Measurements from ENCODE around the gene CACNB4. TPM values are rescaled to one million over a fixed set of nuclear protein-coding genes. Genes with fewer than 3 reads are reported as not detected.

The CACNB4 gene
- total RNA-seq, 1 experiment from 2014 or later, result 2.0 TPM

DNA sequence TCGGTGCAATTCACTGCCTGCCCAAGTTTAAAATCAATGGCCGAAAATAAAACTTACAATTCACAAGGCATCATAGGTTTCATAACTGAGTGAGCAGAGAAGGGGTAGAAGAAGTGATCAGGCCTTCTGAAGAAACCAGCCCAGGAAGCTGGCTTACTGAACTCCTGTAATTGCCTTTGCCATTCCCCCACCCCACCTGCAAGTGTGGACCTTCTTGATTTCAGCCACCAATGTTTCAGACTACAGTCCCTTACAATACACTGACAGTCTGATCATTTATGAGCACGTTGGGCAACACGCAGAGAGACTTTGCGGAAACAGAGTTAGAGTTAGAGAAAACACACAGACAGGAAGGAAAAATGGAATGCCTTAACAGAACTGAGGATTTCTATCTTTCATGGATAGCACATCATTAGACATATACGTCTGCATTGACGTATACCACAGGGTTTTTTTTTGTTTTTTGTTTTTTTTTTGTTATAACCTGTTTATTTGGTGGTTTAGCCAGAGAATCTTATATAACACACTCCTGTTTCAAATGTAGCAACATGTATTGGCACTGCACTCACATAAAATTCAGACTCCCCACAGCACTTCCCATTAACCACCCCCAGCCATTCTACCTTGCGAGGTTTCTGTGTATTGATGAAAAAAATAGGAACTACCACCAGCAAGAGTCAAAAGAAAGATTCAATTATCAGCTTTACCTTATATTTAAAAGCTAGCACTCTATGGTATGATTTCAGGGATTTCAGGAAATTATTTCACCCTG is 126.4 kb downstream of the CACNB4 start:
- no peaks in the 10 kb centered on the region for H4K20me1 ChIP-seq (ENCODE audit: insufficient read depth)
- POLR2A ChIA-PET, result no interaction called here
- H3K27ac ChIP-seq (ENCODE audit: low read depth, low read length), result no peak overlapping the region
- H3K4me1 ChIP-seq (ENCODE audit: control insufficient read depth in 1 of 2, insufficient read depth in 2 of 2, low read length in 2 of 2), result no peaks in the 10 kb centered on the region
- no peaks in the 10 kb centered on the region for H3K79me2 ChIP-seq (ENCODE audit: insufficient read depth, low read length)
- H3K4me2 ChIP-seq (ENCODE audit: low read length), result no peak overlapping the region
- no peak overlapping the region for H3K4me3 ChIP-seq (replicated peaks in 1 of 2; ENCODE audit: low read depth in 1 of 2, low read length in 2 of 2)
- BruUV-seq (replicated peaks), result no TSS peak
- no peaks in the 10 kb centered on the region for H3K9me3 ChIP-seq (ENCODE audit: control insufficient read depth in 1 of 2, insufficient read depth in 1 of 2, low read depth in 1 of 2, low read length in 2 of 2)
- no peaks in the 10 kb centered on the region for H3K27me3 ChIP-seq (ENCODE audit: insufficient read depth, low read length)
- no peak overlapping the region for H3K9ac ChIP-seq (ENCODE audit: low read length)
- no peak overlapping the region for H2AFZ ChIP-seq (ENCODE audit: low read depth, low read length, poor library complexity, severe bottlenecking)
- no peak for ATAC-seq
- DNase-seq (ENCODE audit: low read depth, low spot score), result no peak
- H3K9me2 ChIP-seq (ENCODE audit: insufficient read depth), result no peaks in the 10 kb centered on the region
- intact Hi-C loops (cut with micrococcal nuclease), result no loop called here
- RAD21 ChIA-PET (ENCODE audit: low non-redundant PET in 1 of 2, low total read pairs in 2 of 2, uncharacterized antibody in 2 of 2, unreplicated experiment in 2 of 2), result no interaction called here
- H3K36me3 ChIP-seq (ENCODE audit: control insufficient read depth in 1 of 2, insufficient read depth in 2 of 2, low read length in 2 of 2), result no peaks in the 10 kb centered on the region
- CTCF ChIA-PET, result interaction anchor here (0.7 kb wide), 1 partner anchor 52 kb away, joined by 3 read pairs; no protein-coding TSS in a partner anchor
- no peak for TF ChIP-seq EZH2 (IDR thresholded peaks at IDR 0.05)
- no peak for TF ChIP-seq POLR2A (IDR thresholded peaks at IDR 0.05; ENCODE audit: borderline replicate concordance, extremely low read depth, insufficient read depth, insufficient read length)
- no peak for TF ChIP-seq RAD21 (IDR thresholded peaks at IDR 0.05; ENCODE audit: low read depth)
- TF ChIP-seq FOSL1 (IDR thresholded peaks at IDR 0.05; ENCODE audit: low read depth), result no peak
- TF ChIP-seq EGR1 (IDR thresholded peaks at IDR 0.05; ENCODE audit: low read depth), result no peak
- TF ChIP-seq CBX3 (IDR thresholded peaks at IDR 0.05; ENCODE audit: low read depth), result no peak
- TF ChIP-seq SP1 (IDR thresholded peaks at IDR 0.05; ENCODE audit: low read depth), result no peak
- no peak for TF ChIP-seq ZBTB33 (IDR thresholded peaks at IDR 0.05; ENCODE audit: extremely low read depth, insufficient replicate concordance, low read length)
- TF ChIP-seq POLR2AphosphoS5 (IDR thresholded peaks at IDR 0.05; ENCODE audit: low read depth, low read length), result no peak
- no peak for TF ChIP-seq YY1 (IDR thresholded peaks at IDR 0.05; ENCODE audit: extremely low read depth, insufficient replicate concordance, low read depth, low read length)
- no peak for TF ChIP-seq ZNF274 (IDR thresholded peaks at IDR 0.05; ENCODE audit: low read depth, low read length)
- no peak for TF ChIP-seq CTCF (IDR thresholded peaks at IDR 0.05 in 2 of 3, conservative IDR thresholded peaks at IDR 0.05 in 1 of 3; ENCODE audit: borderline replicate concordance in 1 of 3, insufficient read depth in 1 of 3, low read depth in 2 of 3, low read length in 2 of 3)
- TF ChIP-seq, protein P1, sequence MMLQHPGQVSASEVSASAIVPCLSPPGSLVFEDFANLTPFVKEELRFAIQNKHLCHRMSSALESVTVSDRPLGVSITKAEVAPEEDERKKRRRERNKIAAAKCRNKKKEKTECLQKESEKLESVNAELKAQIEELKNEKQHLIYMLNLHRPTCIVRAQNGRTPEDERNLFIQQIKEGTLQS (IDR thresholded peaks at IDR 0.05), result no peak
- no peak for TF ChIP-seq SIN3A (IDR thresholded peaks at IDR 0.05; ENCODE audit: low read depth)
- TF ChIP-seq TCF7L2 (IDR thresholded peaks at IDR 0.05; ENCODE audit: borderline replicate concordance, extremely low read depth, insufficient read depth, insufficient read length), result no peak
- TF ChIP-seq EZH2phosphoT487 (IDR thresholded peaks at IDR 0.05; ENCODE audit: borderline replicate concordance), result no peak
- no peak for TF ChIP-seq REST (IDR thresholded peaks at IDR 0.05; ENCODE audit: low read depth)
- no peak for TF ChIP-seq SRF (IDR thresholded peaks at IDR 0.05; ENCODE audit: low read depth)
- no peak for TF ChIP-seq ELF1 (IDR thresholded peaks at IDR 0.05; ENCODE audit: borderline replicate concordance, low read depth)

All from HCT116 (cell line).